DND-41 (cell line): ENCODE results near the gene HLA-DMA.

ENCODE experiments used
- CTCF ChIP-seq: IDR thresholded peaks from 2 replicates; pipeline ENCODE4 v1.5.1; 2012; ENCODE audit warnings: borderline replicate concordance, low read length, moderate library complexity, mild to moderate bottlenecking; ENCODE audit not compliant: poor library complexity, severe bottlenecking; ENCODE audit errors: extremely low read depth
- EZH2 ChIP-seq: IDR thresholded peaks from 3 replicates; pipeline ENCODE4 v1.6.1; 2012; ENCODE audit warnings: borderline replicate concordance, low read depth, mild to moderate bottlenecking, moderate library complexity, low read length, inconsistent platforms; ENCODE audit not compliant: severe bottlenecking

- TF ChIP-seq CTCF (no peak), EZH2 (no peak)
Observed at GRCh38 chr6:32974016-32974333, 21.1 kb upstream of the HLA-DMA start.
